GM23338 (cell line): ENCODE data around the gene C22orf42. TPM values are rescaled to one million over a fixed set of nuclear protein-coding genes. Genes with fewer than 3 reads are reported as not detected.

ENCODE experiments used
- ATAC-seq: fragments of 200-7000 bp; cut with Tn5 transposase; 3 replicates; pipeline ENCODE4 v1.9.1; 2020
- DNase-seq: peaks from one replicate; pipeline ENCODE4 v3.0.0-alpha.2; 2015; ENCODE audit warnings: low spot score
- H2AFZ ChIP-seq: fragments of 200-600 bp; sonication (generic); 2 replicates; pipeline ENCODE4 v1.8.0; 2016; ENCODE audit warnings: antibody characterized with exemption, mild to moderate bottlenecking, moderate library complexity
- H3F3A ChIP-seq: fragments of 200-600 bp; sonication (generic); replicated peaks from 2 replicates; pipeline ENCODE4 v1.8.0; 2017; ENCODE audit warnings: antibody characterized with exemption, mixed run types, low read depth
- H3K27ac ChIP-seq: fragments of 200-600 bp; sonication (generic); 2 replicates; pipeline ENCODE4 v1.6.1; 2016; ENCODE audit warnings: low read depth
- H3K27me3 ChIP-seq: fragments of 200-600 bp; sonication (generic); 2 replicates; pipeline ENCODE4 v1.8.0; 2016; ENCODE audit warnings: mild to moderate bottlenecking, mixed run types, moderate library complexity; ENCODE audit not compliant: insufficient read depth
- H3K36me3 ChIP-seq: fragments of 200-600 bp; sonication (generic); 2 replicates; pipeline ENCODE4 v1.8.0; 2016; ENCODE audit warnings: mild to moderate bottlenecking; ENCODE audit not compliant: insufficient read depth
- H3K4me1 ChIP-seq: fragments of 200-600 bp; sonication (generic); 2 replicates; pipeline ENCODE4 v1.8.0; 2016; ENCODE audit warnings: mild to moderate bottlenecking, moderate library complexity; ENCODE audit not compliant: insufficient read depth
- H3K4me2 ChIP-seq: fragments of 200-600 bp; sonication (generic); 2 replicates; pipeline ENCODE4 v1.7.1; 2017; ENCODE audit warnings: mixed run types
- H3K4me3 ChIP-seq: fragments of 200-600 bp; sonication (generic); 2 replicates; pipeline ENCODE4 v1.6.1; 2016; ENCODE audit warnings: mixed run types
- H3K79me2 ChIP-seq: fragments of 200-600 bp; sonication (generic); replicated peaks from 2 replicates; pipeline ENCODE4 v1.8.0; 2017; ENCODE audit warnings: mild to moderate bottlenecking; ENCODE audit not compliant: insufficient read depth
- H3K9me2 ChIP-seq: fragments of 200-600 bp; sonication (generic); 2 replicates; pipeline ENCODE4 v1.8.0; 2017; ENCODE audit not compliant: insufficient read depth
- H4K20me1 ChIP-seq: fragments of 200-600 bp; sonication (generic); replicated peaks from 2 replicates; pipeline ENCODE4 v1.8.0; 2017; ENCODE audit warnings: mild to moderate bottlenecking; ENCODE audit not compliant: insufficient read depth
- H3K27ac Mint-ChIP-seq: 2 replicates; pipeline ENCODE4 v1.8.0; 2020; ENCODE audit warnings: inconsistent platforms, mild to moderate bottlenecking, moderate library complexity, mixed read lengths
- H3K27me3 Mint-ChIP-seq: 3 replicates; pipeline ENCODE4 v1.8.0; 2022; ENCODE audit warnings: low read depth, mild to moderate bottlenecking, moderate library complexity, mixed read lengths, inconsistent platforms; ENCODE audit not compliant: insufficient read depth, poor library complexity
- H3K36me3 Mint-ChIP-seq: 3 replicates; pipeline ENCODE4 v1.8.0; 2021; ENCODE audit warnings: low read depth, mild to moderate bottlenecking, inconsistent platforms, moderate library complexity, mixed read lengths
- H3K4me1 Mint-ChIP-seq: 3 replicates; pipeline ENCODE4 v1.8.0; 2020; ENCODE audit warnings: mild to moderate bottlenecking, inconsistent platforms, mixed read lengths
- H3K4me3 Mint-ChIP-seq: 3 replicates; pipeline ENCODE4 v1.8.0; 2021; ENCODE audit warnings: moderate library complexity, mild to moderate bottlenecking, inconsistent platforms, mixed read lengths
- H3K9me3 Mint-ChIP-seq: 3 replicates; pipeline ENCODE4 v1.8.0; 2020; ENCODE audit warnings: moderate library complexity, mild to moderate bottlenecking, inconsistent platforms, mixed read lengths
- EZH2 ChIP-seq: fragments of 200-600 bp; sonication (generic); IDR thresholded peaks from one replicate; pipeline ENCODE4 v1.8.0; 2017; ENCODE audit warnings: antibody characterized with exemption, mild to moderate bottlenecking, low read depth; ENCODE audit not compliant: unreplicated experiment
- JUNB ChIP-seq: IDR thresholded peaks from one replicate; pipeline ENCODE4 v1.6.1; 2016; ENCODE audit warnings: antibody characterized with exemption; ENCODE audit not compliant: unreplicated experiment
- POLR2AphosphoS5 ChIP-seq: IDR thresholded peaks from 2 replicates; pipeline ENCODE4 v1.6.1; 2016; ENCODE audit warnings: antibody characterized with exemption, low read depth
- polyA plus RNA-seq: library from polyadenylated mRNA; unstranded; fragments of >200 nt; fragmentation: Nextera tagmentation; extraction: Ambion mirVana; gene quantifications from 2 replicates; pipeline ENCODE4 v1.2.1, GENCODE V29; 2016
- total RNA-seq: library from RNA; depleted of rRNA; stranded (reverse); fragments of >200 nt; shearing (Covaris generic); gene quantifications from 2 replicates; pipeline ENCODE4 v1.2.3, GENCODE V29; 2014
- TF ChIP-seq, protein P1 (sequence below), 2 experiments: fragments of 200-600 bp in 1 of 2; sonication (generic) in 1 of 2; conservative IDR thresholded peaks; 2 replicates each; pipeline versions ENCODE4 v1.5.1 to v1.6.1; 2016 to 2017; ENCODE audit warnings: antibody characterized with exemption in 2 of 2, low read depth in 2 of 2, mild to moderate bottlenecking in 2 of 2, moderate library complexity in 1 of 2
- TF ChIP-seq, protein P2 (sequence below): fragments of 250-450 bp; sonication (Bioruptor Pico); IDR thresholded peaks from 2 replicates; pipeline ENCODE4 v1.5.0; 2020; ENCODE audit warnings: mild to moderate bottlenecking, moderate library complexity
- TF ChIP-seq, protein P3 (sequence below): IDR thresholded peaks from 2 replicates; pipeline ENCODE4 v1.6.1; 2016; ENCODE audit warnings: antibody characterized with exemption

Gene C22orf42
- total and polyA plus RNA-seq, 2 experiments from 2014 or later: 0.76 to 1.2 TPM

DNA sequence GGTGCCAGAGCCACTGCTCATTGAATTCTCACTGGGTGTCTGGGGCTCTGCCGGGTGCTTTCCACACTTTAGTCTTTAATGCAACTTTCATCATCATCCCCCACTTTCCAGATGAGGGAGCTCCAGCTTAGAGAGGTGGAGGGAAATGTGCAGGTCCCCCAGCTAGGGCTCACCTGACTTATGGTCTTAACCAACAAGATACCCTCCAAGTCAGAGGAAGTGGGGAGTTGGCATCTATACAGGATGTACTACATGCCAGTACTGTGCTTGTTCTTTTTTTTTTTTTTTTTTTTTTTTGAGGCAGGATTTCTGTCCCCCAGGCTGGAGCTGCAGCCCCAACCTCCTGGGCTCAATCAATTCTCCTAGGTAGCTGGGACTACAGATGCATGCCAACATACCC, 26.3 kb downstream of the C22orf42 start:
- no peak for DNase-seq
- Histone ChIP-seq H3K4me1 (no peaks in the 10 kb centered on the region), H3F3A (no peaks in the 10 kb centered on the region), H3K27me3 (no peaks in the 10 kb centered on the region), H3K4me2 (no peak overlapping the region), H4K20me1 (no peaks in the 10 kb centered on the region), H2AFZ (no peak overlapping the region), H3K79me2 (no peaks in the 10 kb centered on the region), H3K9me2 (no peaks in the 10 kb centered on the region), H3K4me3 (no peak overlapping the region), H3K36me3 (no peaks in the 10 kb centered on the region), H3K27ac (no peak overlapping the region)
- no peak for ATAC-seq
- H3K27ac Mint-ChIP-seq: no peak overlapping the region
- H3K4me1 Mint-ChIP-seq: no peaks in the 10 kb centered on the region
- H3K36me3 Mint-ChIP-seq: no peaks in the 10 kb centered on the region
- H3K27me3 Mint-ChIP-seq: peaks cover 10% of the 10 kb centered on the region
- peaks cover 5% of the 10 kb centered on the region; the same call in 1 of the 3 replicates for H3K9me3 Mint-ChIP-seq
- TF ChIP-seq, protein P1, sequence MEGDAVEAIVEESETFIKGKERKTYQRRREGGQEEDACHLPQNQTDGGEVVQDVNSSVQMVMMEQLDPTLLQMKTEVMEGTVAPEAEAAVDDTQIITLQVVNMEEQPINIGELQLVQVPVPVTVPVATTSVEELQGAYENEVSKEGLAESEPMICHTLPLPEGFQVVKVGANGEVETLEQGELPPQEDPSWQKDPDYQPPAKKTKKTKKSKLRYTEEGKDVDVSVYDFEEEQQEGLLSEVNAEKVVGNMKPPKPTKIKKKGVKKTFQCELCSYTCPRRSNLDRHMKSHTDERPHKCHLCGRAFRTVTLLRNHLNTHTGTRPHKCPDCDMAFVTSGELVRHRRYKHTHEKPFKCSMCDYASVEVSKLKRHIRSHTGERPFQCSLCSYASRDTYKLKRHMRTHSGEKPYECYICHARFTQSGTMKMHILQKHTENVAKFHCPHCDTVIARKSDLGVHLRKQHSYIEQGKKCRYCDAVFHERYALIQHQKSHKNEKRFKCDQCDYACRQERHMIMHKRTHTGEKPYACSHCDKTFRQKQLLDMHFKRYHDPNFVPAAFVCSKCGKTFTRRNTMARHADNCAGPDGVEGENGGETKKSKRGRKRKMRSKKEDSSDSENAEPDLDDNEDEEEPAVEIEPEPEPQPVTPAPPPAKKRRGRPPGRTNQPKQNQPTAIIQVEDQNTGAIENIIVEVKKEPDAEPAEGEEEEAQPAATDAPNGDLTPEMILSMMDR (conservative IDR thresholded peaks at IDR 0.05; ENCODE audit: low read depth in 2 of 2): 0 out of 4 replicates have a peak, but pooled peaks of 1 of the 2 experiments have one; percentile 6
- TF ChIP-seq, protein P2, sequence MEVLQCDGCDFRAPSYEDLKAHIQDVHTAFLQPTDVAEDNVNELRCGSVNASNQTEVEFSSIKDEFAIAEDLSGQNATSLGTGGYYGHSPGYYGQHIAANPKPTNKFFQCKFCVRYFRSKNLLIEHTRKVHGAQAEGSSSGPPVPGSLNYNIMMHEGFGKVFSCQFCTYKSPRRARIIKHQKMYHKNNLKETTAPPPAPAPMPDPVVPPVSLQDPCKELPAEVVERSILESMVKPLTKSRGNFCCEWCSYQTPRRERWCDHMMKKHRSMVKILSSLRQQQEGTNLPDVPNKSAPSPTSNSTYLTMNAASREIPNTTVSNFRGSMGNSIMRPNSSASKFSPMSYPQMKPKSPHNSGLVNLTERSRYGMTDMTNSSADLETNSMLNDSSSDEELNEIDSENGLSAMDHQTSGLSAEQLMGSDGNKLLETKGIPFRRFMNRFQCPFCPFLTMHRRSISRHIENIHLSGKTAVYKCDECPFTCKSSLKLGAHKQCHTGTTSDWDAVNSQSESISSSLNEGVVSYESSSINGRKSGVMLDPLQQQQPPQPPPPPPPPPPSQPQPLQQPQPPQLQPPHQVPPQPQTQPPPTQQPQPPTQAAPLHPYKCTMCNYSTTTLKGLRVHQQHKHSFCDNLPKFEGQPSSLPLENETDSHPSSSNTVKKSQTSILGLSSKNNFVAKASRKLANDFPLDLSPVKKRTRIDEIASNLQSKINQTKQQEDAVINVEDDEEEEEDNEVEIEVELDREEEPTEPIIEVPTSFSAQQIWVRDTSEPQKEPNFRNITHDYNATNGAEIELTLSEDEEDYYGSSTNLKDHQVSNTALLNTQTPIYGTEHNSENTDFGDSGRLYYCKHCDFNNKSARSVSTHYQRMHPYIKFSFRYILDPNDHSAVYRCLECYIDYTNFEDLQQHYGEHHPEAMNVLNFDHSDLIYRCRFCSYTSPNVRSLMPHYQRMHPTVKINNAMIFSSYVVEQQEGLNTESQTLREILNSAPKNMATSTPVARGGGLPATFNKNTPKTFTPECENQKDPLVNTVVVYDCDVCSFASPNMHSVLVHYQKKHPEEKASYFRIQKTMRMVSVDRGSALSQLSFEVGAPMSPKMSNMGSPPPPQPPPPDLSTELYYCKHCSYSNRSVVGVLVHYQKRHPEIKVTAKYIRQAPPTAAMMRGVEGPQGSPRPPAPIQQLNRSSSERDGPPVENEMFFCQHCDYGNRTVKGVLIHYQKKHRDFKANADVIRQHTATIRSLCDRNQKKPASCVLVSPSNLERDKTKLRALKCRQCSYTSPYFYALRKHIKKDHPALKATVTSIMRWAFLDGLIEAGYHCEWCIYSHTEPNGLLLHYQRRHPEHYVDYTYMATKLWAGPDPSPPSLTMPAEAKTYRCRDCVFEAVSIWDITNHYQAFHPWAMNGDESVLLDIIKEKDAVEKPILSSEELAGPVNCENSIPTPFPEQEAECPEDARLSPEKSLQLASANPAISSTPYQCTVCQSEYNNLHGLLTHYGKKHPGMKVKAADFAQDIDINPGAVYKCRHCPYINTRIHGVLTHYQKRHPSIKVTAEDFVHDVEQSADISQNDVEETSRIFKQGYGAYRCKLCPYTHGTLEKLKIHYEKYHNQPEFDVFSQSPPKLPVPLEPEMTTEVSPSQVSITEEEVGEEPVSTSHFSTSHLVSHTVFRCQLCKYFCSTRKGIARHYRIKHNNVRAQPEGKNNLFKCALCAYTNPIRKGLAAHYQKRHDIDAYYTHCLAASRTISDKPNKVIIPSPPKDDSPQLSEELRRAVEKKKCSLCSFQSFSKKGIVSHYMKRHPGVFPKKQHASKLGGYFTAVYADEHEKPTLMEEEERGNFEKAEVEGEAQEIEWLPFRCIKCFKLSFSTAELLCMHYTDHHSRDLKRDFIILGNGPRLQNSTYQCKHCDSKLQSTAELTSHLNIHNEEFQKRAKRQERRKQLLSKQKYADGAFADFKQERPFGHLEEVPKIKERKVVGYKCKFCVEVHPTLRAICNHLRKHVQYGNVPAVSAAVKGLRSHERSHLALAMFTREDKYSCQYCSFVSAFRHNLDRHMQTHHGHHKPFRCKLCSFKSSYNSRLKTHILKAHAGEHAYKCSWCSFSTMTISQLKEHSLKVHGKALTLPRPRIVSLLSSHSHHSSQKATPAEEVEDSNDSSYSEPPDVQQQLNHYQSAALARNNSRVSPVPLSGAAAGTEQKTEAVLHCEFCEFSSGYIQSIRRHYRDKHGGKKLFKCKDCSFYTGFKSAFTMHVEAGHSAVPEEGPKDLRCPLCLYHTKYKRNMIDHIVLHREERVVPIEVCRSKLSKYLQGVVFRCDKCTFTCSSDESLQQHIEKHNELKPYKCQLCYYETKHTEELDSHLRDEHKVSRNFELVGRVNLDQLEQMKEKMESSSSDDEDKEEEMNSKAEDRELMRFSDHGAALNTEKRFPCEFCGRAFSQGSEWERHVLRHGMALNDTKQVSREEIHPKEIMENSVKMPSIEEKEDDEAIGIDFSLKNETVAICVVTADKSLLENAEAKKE (CRISPR knock-in tag): no peak
- H3K4me3 Mint-ChIP-seq: no peak overlapping the region

DNA sequence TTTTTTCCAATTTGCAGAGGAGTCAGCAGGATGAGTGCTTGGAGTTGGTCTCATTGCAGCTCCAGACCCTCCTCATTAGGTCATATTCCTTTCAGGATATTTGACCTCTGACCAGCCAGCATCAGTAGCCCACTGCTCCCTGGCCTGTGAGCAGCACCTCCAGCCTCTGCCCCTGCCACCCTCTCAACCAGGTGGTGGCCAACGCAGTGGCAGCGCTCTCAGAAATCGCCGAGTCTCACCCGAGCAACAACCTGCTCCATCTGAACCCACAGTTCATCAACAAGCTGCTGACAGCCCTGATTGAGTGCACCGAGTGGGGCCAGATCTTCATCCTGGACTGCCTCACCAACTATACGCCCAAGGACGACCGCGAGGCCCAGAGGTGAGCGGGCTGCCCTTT, 27.0 kb downstream of the C22orf42 start:
- Histone ChIP-seq H4K20me1 (no peaks in the 10 kb centered on the region), H3K4me3 (no peak overlapping the region), H3K79me2 (no peaks in the 10 kb centered on the region), H3K9me2 (no peaks in the 10 kb centered on the region), H3K27me3 (no peaks in the 10 kb centered on the region), H2AFZ (no peak overlapping the region), H3K27ac (no peak overlapping the region), H3K4me1 (no peaks in the 10 kb centered on the region), H3K36me3 (no peaks in the 10 kb centered on the region), H3K4me2 (no peak overlapping the region), H3F3A (no peaks in the 10 kb centered on the region)
- no peaks in the 10 kb centered on the region for H3K4me1 Mint-ChIP-seq
- no peak for ATAC-seq
- no peaks in the 10 kb centered on the region for H3K36me3 Mint-ChIP-seq
- H3K4me3 Mint-ChIP-seq: no peak overlapping the region
- H3K27me3 Mint-ChIP-seq: peaks cover 10% of the 10 kb centered on the region
- DNase-seq: no peak
- H3K27ac Mint-ChIP-seq: no peak overlapping the region
- peaks cover 3% of the 10 kb centered on the region; the same call in 1 of the 3 replicates for H3K9me3 Mint-ChIP-seq
- TF ChIP-seq, protein P1 (conservative IDR thresholded peaks at IDR 0.05; ENCODE audit: low read depth in 2 of 2): no peak
- TF ChIP-seq EZH2: no peak
- TF ChIP-seq POLR2AphosphoS5: no peak
- no peak for TF ChIP-seq JUNB
- TF ChIP-seq, protein P3, sequence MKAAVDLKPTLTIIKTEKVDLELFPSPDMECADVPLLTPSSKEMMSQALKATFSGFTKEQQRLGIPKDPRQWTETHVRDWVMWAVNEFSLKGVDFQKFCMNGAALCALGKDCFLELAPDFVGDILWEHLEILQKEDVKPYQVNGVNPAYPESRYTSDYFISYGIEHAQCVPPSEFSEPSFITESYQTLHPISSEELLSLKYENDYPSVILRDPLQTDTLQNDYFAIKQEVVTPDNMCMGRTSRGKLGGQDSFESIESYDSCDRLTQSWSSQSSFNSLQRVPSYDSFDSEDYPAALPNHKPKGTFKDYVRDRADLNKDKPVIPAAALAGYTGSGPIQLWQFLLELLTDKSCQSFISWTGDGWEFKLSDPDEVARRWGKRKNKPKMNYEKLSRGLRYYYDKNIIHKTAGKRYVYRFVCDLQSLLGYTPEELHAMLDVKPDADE: no peak
